RWPE2 (cell line): ENCODE measurements around the gene LAMA2.

Experiments used
- ATAC-seq: fragments of 200-7000 bp; cut with Tn5 transposase; 3 replicates; pipeline ENCODE4 v1.9.1; 2021; ENCODE audit warnings: low read depth
- DNase-seq: peaks from one replicate; pipeline ENCODE4 v3.0.0-alpha.2; 2020; ENCODE audit warnings: low spot score
- H3K27ac ChIP-seq: fragments of 450-650 bp; 2 replicates; pipeline ENCODE4 v1.5.1; 2017; ENCODE audit warnings: mild to moderate bottlenecking; ENCODE audit not compliant: poor library complexity, severe bottlenecking
- H3K27me3 ChIP-seq: fragments of 250-450 bp; sonication (Bioruptor Pico); 2 replicates; pipeline ENCODE4 v1.5.1; 2021; ENCODE audit warnings: mild to moderate bottlenecking, moderate library complexity; ENCODE audit not compliant: insufficient read depth, poor library complexity, severe bottlenecking
- H3K36me3 ChIP-seq: fragments of 250-450 bp; sonication (Bioruptor Pico); 2 replicates; pipeline ENCODE4 v1.5.1; 2020; ENCODE audit warnings: low read depth, mild to moderate bottlenecking, moderate library complexity
- H3K4me1 ChIP-seq: fragments of 250-450 bp; sonication (Bioruptor Pico); 2 replicates; pipeline ENCODE4 v1.5.1; 2021; ENCODE audit warnings: mild to moderate bottlenecking, moderate library complexity; ENCODE audit not compliant: insufficient read depth, poor library complexity, severe bottlenecking
- H3K4me3 ChIP-seq: fragments of 250-450 bp; sonication (Bioruptor Pico); 2 replicates; pipeline ENCODE4 v1.5.1; 2021; ENCODE audit warnings: mild to moderate bottlenecking, moderate library complexity; ENCODE audit not compliant: severe bottlenecking
- H3K9me3 ChIP-seq: fragments of 250-450 bp; sonication (Bioruptor Pico); 2 replicates; pipeline ENCODE4 v1.5.1; 2021; ENCODE audit warnings: mild to moderate bottlenecking, moderate library complexity; ENCODE audit not compliant: severe bottlenecking
- TF ChIP-seq, protein P1 (sequence below): fragments of 450-650 bp; IDR thresholded peaks from one replicate; pipeline ENCODE4 v1.5.1; 2017; ENCODE audit warnings: mild to moderate bottlenecking, moderate library complexity; ENCODE audit not compliant: poor library complexity, severe bottlenecking

LAMA2 gene

GRCh38 chr6:129451187-129451586, 568.2 kb downstream of the LAMA2 start:
- TF ChIP-seq, protein P1, sequence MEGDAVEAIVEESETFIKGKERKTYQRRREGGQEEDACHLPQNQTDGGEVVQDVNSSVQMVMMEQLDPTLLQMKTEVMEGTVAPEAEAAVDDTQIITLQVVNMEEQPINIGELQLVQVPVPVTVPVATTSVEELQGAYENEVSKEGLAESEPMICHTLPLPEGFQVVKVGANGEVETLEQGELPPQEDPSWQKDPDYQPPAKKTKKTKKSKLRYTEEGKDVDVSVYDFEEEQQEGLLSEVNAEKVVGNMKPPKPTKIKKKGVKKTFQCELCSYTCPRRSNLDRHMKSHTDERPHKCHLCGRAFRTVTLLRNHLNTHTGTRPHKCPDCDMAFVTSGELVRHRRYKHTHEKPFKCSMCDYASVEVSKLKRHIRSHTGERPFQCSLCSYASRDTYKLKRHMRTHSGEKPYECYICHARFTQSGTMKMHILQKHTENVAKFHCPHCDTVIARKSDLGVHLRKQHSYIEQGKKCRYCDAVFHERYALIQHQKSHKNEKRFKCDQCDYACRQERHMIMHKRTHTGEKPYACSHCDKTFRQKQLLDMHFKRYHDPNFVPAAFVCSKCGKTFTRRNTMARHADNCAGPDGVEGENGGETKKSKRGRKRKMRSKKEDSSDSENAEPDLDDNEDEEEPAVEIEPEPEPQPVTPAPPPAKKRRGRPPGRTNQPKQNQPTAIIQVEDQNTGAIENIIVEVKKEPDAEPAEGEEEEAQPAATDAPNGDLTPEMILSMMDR: no peak
- Histone ChIP-seq H3K27me3 (no peaks in the 10 kb centered on the region), H3K9me3 (peaks cover 4% of the 10 kb centered on the region), H3K36me3 (no peaks in the 10 kb centered on the region), H3K27ac (no peak overlapping the region), H3K4me3 (no peak overlapping the region), H3K4me1 (no peaks in the 10 kb centered on the region)
- ATAC-seq (no peak), DNase-seq (no peak)

DNA sequence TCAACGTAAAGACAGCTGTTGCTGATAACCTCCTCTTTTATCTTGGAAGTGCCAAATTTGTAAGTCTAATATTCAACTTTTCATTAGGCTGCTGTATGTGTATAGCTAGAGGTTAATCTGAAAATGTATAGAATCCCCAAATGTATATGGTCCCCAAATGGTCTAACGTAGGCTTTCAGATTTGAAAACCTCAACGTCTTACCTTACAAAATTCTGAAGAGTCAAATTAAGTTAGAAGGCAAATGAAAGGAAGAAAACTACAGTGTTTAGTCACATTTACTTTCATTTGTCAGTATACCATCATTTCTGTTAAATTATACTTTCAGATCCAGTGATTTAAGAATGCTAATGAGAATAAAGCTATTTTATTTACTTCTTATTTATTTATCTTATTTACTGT, 570.1 kb downstream of the LAMA2 start:
- no peak overlapping the region for H3K27ac ChIP-seq
- DNase-seq: no peak
- peaks cover 4% of the 10 kb centered on the region for H3K9me3 ChIP-seq
- no peak for ATAC-seq
- no peak overlapping the region for H3K4me3 ChIP-seq
- H3K36me3 ChIP-seq: no peaks in the 10 kb centered on the region
- no peaks in the 10 kb centered on the region for H3K4me1 ChIP-seq
- no peaks in the 10 kb centered on the region for H3K27me3 ChIP-seq
- TF ChIP-seq, protein P1: no peak

DNA sequence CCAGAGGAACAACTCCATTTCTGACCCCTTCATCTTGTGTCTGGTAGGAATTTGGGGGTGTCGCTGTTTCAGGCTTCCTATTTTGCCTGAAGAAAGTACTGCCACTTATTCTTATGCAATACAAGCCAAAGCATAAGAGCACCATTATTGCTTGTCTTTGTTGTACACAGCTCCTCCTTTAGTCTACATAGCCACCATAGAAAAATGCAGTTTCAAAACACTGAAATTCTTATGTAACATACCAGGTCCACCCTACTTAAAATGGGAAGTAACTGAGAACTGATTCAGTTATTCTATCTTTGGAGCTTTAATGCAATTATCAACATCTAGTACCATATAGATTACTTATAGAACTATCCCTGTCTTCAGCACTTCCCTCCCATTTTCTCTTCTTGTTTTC, 571.5 kb downstream of the LAMA2 start:
- TF ChIP-seq, protein P1: no peak
- H3K9me3 ChIP-seq: peaks cover 4% of the 10 kb centered on the region
- H3K27ac ChIP-seq: no peak overlapping the region
- no peaks in the 10 kb centered on the region for H3K4me1 ChIP-seq
- no peaks in the 10 kb centered on the region for H3K27me3 ChIP-seq
- no peak overlapping the region for H3K4me3 ChIP-seq
- DNase-seq (no peak), ATAC-seq (no peak)
- no peaks in the 10 kb centered on the region for H3K36me3 ChIP-seq

- H3K4me1 ChIP-seq: no peaks in the 10 kb centered on the region
- no peak overlapping the region for H3K4me3 ChIP-seq
- no peak overlapping the region for H3K27ac ChIP-seq
- H3K9me3 ChIP-seq: peaks cover 4% of the 10 kb centered on the region
- TF ChIP-seq, protein P1: no peak
- no peaks in the 10 kb centered on the region for H3K27me3 ChIP-seq
- DNase-seq (no peak), ATAC-seq (no peak)
- H3K36me3 ChIP-seq: no peaks in the 10 kb centered on the region
Observed at GRCh38 chr6:129455126-129455769, 572.3 kb downstream of the LAMA2 start.

GRCh38 chr6:129460221-129460620, 577.3 kb downstream of the LAMA2 start:
- H3K4me3 ChIP-seq: no peak overlapping the region
- H3K27me3 ChIP-seq: no peaks in the 10 kb centered on the region
- no peak for DNase-seq
- ATAC-seq: no peak
- no peaks in the 10 kb centered on the region for H3K4me1 ChIP-seq
- TF ChIP-seq, protein P1: no peak
- H3K36me3 ChIP-seq: no peaks in the 10 kb centered on the region
- no peak overlapping the region for H3K27ac ChIP-seq
- no peaks in the 10 kb centered on the region for H3K9me3 ChIP-seq
